Smooth muscle cell (in vitro differentiated cells): Measurements from ENCODE around the gene LRSAM1. TPM values are rescaled to one million over a fixed set of nuclear protein-coding genes. Genes with fewer than 3 reads are reported as not detected.

Experiments used
- DNase-seq: peaks from one replicate; lab custom pipeline; 2025; ENCODE audit not compliant: unreplicated experiment; lab: John Stamatoyannopoulos, UW
- H2AFZ ChIP-seq: fragments of 200-600 bp; sonication (generic); 2 replicates; pipeline ENCODE4 v1.6.0; 2016; ENCODE audit warnings: antibody characterized with exemption, low read depth, mild to moderate bottlenecking
- H3F3A ChIP-seq: fragments of 200-600 bp; sonication (generic); 2 replicates; pipeline ENCODE4 v1.6.0; 2017; ENCODE audit warnings: antibody characterized with exemption, low read depth
- H3K27ac ChIP-seq: fragments of 200-600 bp; sonication (generic); 2 replicates; pipeline ENCODE4 v1.5.1; 2016; ENCODE audit warnings: low read depth, mild to moderate bottlenecking
- H3K27me3 ChIP-seq: fragments of 200-600 bp; sonication (generic); 2 replicates; pipeline ENCODE4 v1.6.1; 2016; ENCODE audit warnings: low read depth, mild to moderate bottlenecking
- H3K36me3 ChIP-seq: fragments of 200-600 bp; sonication (generic); 2 replicates; pipeline ENCODE4 v1.5.1; 2016; ENCODE audit warnings: low read depth
- H3K4me1 ChIP-seq: fragments of 200-600 bp; sonication (generic); 2 replicates; pipeline ENCODE4 v1.5.1; 2016; ENCODE audit warnings: low read depth
- H3K4me2 ChIP-seq: fragments of 200-600 bp; sonication (generic); 2 replicates; pipeline ENCODE4 v1.6.0; 2016; ENCODE audit warnings: mild to moderate bottlenecking
- H3K4me3 ChIP-seq: fragments of 200-600 bp; sonication (generic); 2 replicates; pipeline ENCODE4 v1.5.1; 2016; ENCODE audit warnings: mild to moderate bottlenecking
- H3K79me2 ChIP-seq: fragments of 200-600 bp; sonication (generic); 2 replicates; pipeline ENCODE4 v1.6.0; 2016; ENCODE audit warnings: low read depth, mild to moderate bottlenecking
- H3K9ac ChIP-seq: fragments of 200-600 bp; sonication (generic); 2 replicates; pipeline ENCODE4 v1.6.0; 2016; ENCODE audit warnings: low read depth
- H3K9me3 ChIP-seq: fragments of 200-600 bp; sonication (generic); replicated peaks from 2 replicates; pipeline ENCODE4 v1.5.1; 2016; ENCODE audit warnings: low read depth
- H4K20me1 ChIP-seq: fragments of 200-600 bp; sonication (generic); 2 replicates; pipeline ENCODE4 v1.6.0; 2016; ENCODE audit warnings: low read depth
- WGBS: methylation state at CpG from one replicate; pipeline ENCODE4 v1.1.7; 2016; ENCODE audit warnings: low lambda C conversion rate; 5-methylcytosine and 5-hydroxymethylcytosine counted together
- polyA plus RNA-seq: library from polyadenylated mRNA; unstranded; fragments of >200 nt; fragmentation: Nextera tagmentation; extraction: Ambion mirVana; gene quantifications from 2 replicates; pipeline ENCODE4 v1.2.1, GENCODE V29; 2016
- small RNA-seq: library from RNA; depleted of rRNA; stranded (forward); fragments of <200 nt; gene quantifications from one replicate; pipeline ENCODE3, GENCODE V24; 2014
- total RNA-seq: library from RNA; depleted of rRNA; stranded (reverse); fragments of >200 nt; gene quantifications from 2 replicates; pipeline ENCODE4 v1.2.3, GENCODE V29; 2014
- TF ChIP-seq, protein P1 (sequence below): fragments of 200-600 bp; sonication (generic); IDR thresholded peaks from 2 replicates; pipeline ENCODE4 v1.5.1; 2017; ENCODE audit warnings: borderline replicate concordance, mild to moderate bottlenecking, antibody characterized with exemption; ENCODE audit not compliant: insufficient read depth, poor library complexity, severe bottlenecking

The LRSAM1 gene
- total and polyA plus RNA-seq, 2 experiments from 2014 or later: 10.5 to 27.0 TPM

DNA sequence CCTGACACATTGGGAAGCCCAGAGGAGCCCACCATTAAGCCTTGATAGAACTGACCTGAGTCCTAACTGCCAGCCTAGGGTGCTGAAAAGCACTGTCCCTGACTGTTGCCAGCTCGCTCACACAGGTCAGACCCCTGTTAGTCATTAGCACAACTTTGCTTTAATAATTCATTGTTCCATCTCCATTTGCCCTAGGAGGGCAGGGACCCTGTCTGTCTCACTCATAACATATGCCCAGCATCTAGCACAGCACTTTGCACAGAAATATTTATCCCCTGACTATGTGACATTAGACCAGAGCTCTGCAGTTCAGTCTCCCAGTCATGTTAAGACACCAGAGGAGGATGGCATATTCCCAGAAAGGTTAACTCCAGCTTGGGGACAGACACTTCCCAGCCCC, 99.0 kb downstream of the LRSAM1 start:
- H3K4me3 ChIP-seq: no peak overlapping the region
- H3F3A ChIP-seq: no peaks in the 10 kb centered on the region
- H3K9me3 ChIP-seq: no peaks in the 10 kb centered on the region
- no peak overlapping the region for H3K27ac ChIP-seq
- TF ChIP-seq, protein P1, sequence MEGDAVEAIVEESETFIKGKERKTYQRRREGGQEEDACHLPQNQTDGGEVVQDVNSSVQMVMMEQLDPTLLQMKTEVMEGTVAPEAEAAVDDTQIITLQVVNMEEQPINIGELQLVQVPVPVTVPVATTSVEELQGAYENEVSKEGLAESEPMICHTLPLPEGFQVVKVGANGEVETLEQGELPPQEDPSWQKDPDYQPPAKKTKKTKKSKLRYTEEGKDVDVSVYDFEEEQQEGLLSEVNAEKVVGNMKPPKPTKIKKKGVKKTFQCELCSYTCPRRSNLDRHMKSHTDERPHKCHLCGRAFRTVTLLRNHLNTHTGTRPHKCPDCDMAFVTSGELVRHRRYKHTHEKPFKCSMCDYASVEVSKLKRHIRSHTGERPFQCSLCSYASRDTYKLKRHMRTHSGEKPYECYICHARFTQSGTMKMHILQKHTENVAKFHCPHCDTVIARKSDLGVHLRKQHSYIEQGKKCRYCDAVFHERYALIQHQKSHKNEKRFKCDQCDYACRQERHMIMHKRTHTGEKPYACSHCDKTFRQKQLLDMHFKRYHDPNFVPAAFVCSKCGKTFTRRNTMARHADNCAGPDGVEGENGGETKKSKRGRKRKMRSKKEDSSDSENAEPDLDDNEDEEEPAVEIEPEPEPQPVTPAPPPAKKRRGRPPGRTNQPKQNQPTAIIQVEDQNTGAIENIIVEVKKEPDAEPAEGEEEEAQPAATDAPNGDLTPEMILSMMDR: no peak
- H3K79me2 ChIP-seq: peaks cover 100% of the 10 kb centered on the region
- WGBS: 94% methylated on average over 1 of the region's 1 CpG
- no peaks in the 10 kb centered on the region for H3K36me3 ChIP-seq
- H3K4me1 ChIP-seq: peaks cover 20% of the 10 kb centered on the region
- no peaks in the 10 kb centered on the region for H3K27me3 ChIP-seq
- H3K4me2 ChIP-seq: no peak overlapping the region
- H3K9ac ChIP-seq: no peak overlapping the region
- H4K20me1 ChIP-seq: peaks cover 90% of the 10 kb centered on the region
- no peak for DNase-seq
- no peak overlapping the region for H2AFZ ChIP-seq

DNA sequence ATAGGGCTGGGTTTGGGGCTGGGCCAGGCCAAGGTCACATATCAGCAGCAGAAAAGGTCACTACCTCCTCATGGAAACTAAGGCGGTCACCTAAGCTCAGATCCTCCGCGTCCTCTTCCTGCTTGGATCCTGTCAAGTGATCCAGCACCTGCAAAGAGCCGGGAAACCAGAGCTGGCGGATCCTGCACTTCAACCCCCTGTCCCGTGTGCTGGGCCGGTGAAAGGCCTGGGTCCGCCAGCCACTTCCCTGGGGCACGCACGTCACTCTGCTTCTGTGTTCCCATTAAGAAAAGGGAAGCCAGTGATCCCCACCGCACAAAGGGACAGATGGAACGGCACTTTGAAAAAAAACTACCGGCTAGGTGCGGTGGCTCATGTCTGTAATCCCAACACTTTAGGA, 99.4 kb downstream of the LRSAM1 start:
- no peak overlapping the region for H2AFZ ChIP-seq
- peaks cover 85% of the 10 kb centered on the region for H4K20me1 ChIP-seq
- H3K27ac ChIP-seq: no peak overlapping the region
- H3K27me3 ChIP-seq: no peaks in the 10 kb centered on the region
- no peak overlapping the region for H3K9ac ChIP-seq
- H3K4me1 ChIP-seq: peaks cover 20% of the 10 kb centered on the region
- H3F3A ChIP-seq: no peaks in the 10 kb centered on the region
- no peaks in the 10 kb centered on the region for H3K36me3 ChIP-seq
- WGBS: 88% methylated on average over 14 of the region's 14 CpGs
- no peak overlapping the region for H3K4me3 ChIP-seq
- H3K79me2 ChIP-seq: peaks cover 98% of the 10 kb centered on the region
- no peak overlapping the region for H3K4me2 ChIP-seq
- H3K9me3 ChIP-seq: no peaks in the 10 kb centered on the region
- TF ChIP-seq, protein P1: no peak
- no peak for DNase-seq

Small RNA genes lying within 50 kb of the gene (small RNA-seq; reads per million reads assigned to genes)
- gene RF00019 (not detected), gene SNORA65 (227 reads per million, percentile 99 among the genes with 10 or more reads in this experiment)

Other genes starting within 250 kb of the LRSAM1 start
- gene GARNL3, start 186.7 kb upstream of the LRSAM1 start, total RNA-seq: 7.8 and 18.5 TPM in 2 replicates
- 4.7 and 7.3 TPM in 2 replicates for gene GARNL3, start 186.7 kb upstream of the LRSAM1 start, polyA plus RNA-seq
- gene SLC2A8, start 54.3 kb upstream of the LRSAM1 start, total RNA-seq: 8.7 and 16.9 TPM in 2 replicates
- 27.7 and 36.6 TPM in 2 replicates for gene SLC2A8, start 54.3 kb upstream of the LRSAM1 start, polyA plus RNA-seq
- 6.6 and 8.6 TPM in 2 replicates for gene ZNF79, start 27.1 kb upstream of the LRSAM1 start, total RNA-seq
- gene ZNF79, start 27.1 kb upstream of the LRSAM1 start, polyA plus RNA-seq: 4.3 and 4.9 TPM in 2 replicates
- 1,296 and 1,445 TPM in 2 replicates for gene RPL12, start 104 bp upstream of the LRSAM1 start, total RNA-seq
- 371 and 424 TPM in 2 replicates for gene RPL12, start 104 bp upstream of the LRSAM1 start, polyA plus RNA-seq
- 22.4 and 39.5 TPM in 2 replicates for gene STXBP1, start 160.8 kb downstream of the LRSAM1 start, total RNA-seq
- gene STXBP1, start 160.8 kb downstream of the LRSAM1 start, polyA plus RNA-seq: 22.8 and 26.7 TPM in 2 replicates